A673 (cell line): ENCODE measurements around the gene NRM. TPM values are rescaled to one million over a fixed set of nuclear protein-coding genes. Genes with fewer than 3 reads are reported as not detected.
"Not testable (repeated sequence)": the region's sequence is repeated elsewhere in the genome, so short reads cannot be mapped to it uniquely, and the experiment has no call there.

Experiments
- BruUV-seq: library from RNA; stranded (reverse); fragments of 400-500 nt; replicated peaks from 2 replicates; lab custom pipeline; 2021; lab: Mats Ljungman, UMichigan
- CTCF ChIA-PET: fragments of 300-600 bp; sonication (Branson Sonifier 250); formaldehyde crosslinking; loops from one replicate; lab custom pipeline; 2022; ENCODE audit warnings: antibody characterized with exemption; lab: Charles Lee
- POLR2A ChIA-PET: fragments of 300-600 bp; sonication (Branson Sonifier 250); formaldehyde crosslinking; loops from one replicate; lab custom pipeline; 2022; ENCODE audit warnings: antibody characterized with exemption; ENCODE audit not compliant: low non-redundant PET; lab: Charles Lee
- DNase-seq: peaks from one replicate; pipeline ENCODE4 v3.0.0-alpha.2; 2015; ENCODE audit warnings: low spot score
- H3K27ac ChIP-seq: fragments of 200-600 bp; sonication (generic); 2 replicates; pipeline ENCODE4 v1.5.1; 2016; ENCODE audit warnings: mixed run types, low read depth, mild to moderate bottlenecking, mixed read lengths, antibody characterized with exemption, low read length; ENCODE audit not compliant: poor library complexity, severe bottlenecking
- H3K27me3 ChIP-seq: fragments of 200-600 bp; sonication (generic); replicated peaks from 2 replicates; pipeline ENCODE4 v1.6.1; 2017; ENCODE audit warnings: mixed run types, low read depth, mild to moderate bottlenecking, mixed read lengths, antibody characterized with exemption, low read length; ENCODE audit not compliant: insufficient read depth, poor library complexity
- H3K36me3 ChIP-seq: fragments of 200-600 bp; sonication (generic); 2 replicates; pipeline ENCODE4 v1.6.1; 2016; ENCODE audit warnings: mixed run types, mild to moderate bottlenecking, mixed read lengths, antibody characterized with exemption, low read length; ENCODE audit not compliant: insufficient read depth, poor library complexity, severe bottlenecking
- H3K4me1 ChIP-seq: fragments of 200-600 bp; sonication (generic); 2 replicates; pipeline ENCODE4 v1.6.1; 2017; ENCODE audit warnings: mixed run types, mild to moderate bottlenecking, mixed read lengths, antibody characterized with exemption, low read length; ENCODE audit not compliant: insufficient read depth, poor library complexity, severe bottlenecking
- H3K4me3 ChIP-seq: fragments of 200-600 bp; sonication (generic); 2 replicates; pipeline ENCODE4 v1.5.1; 2016; ENCODE audit warnings: low read depth, mixed run types, mild to moderate bottlenecking, mixed read lengths, low read length; ENCODE audit not compliant: poor library complexity, severe bottlenecking
- H3K9me3 ChIP-seq: fragments of 200-600 bp; sonication (generic); 2 replicates; pipeline ENCODE4 v1.6.1; 2016; ENCODE audit warnings: mixed run types, low read depth, mild to moderate bottlenecking, mixed read lengths, antibody characterized with exemption, low read length; ENCODE audit not compliant: poor library complexity, severe bottlenecking
- CTCF ChIP-seq: fragments of 300-800, 200-600 bp; sonication (generic); conservative IDR thresholded peaks from 2 replicates; pipeline ENCODE4 v1.5.1; 2017; ENCODE audit warnings: low read depth, mild to moderate bottlenecking, antibody characterized with exemption, low read length, moderate library complexity, mixed read lengths
- EZH2 ChIP-seq: fragments of 200-600 bp; sonication (generic); IDR thresholded peaks from 2 replicates; pipeline ENCODE4 v1.6.1; 2017; ENCODE audit warnings: borderline replicate concordance, low read depth, mild to moderate bottlenecking, mixed read lengths, antibody characterized with exemption, low read length; ENCODE audit not compliant: poor library complexity, severe bottlenecking
- intact Hi-C: fragments of 100-400 bp; cut with micrococcal nuclease; formaldehyde crosslinking; loops from one replicate; pipeline ENCODE4 v1.10.0; 2022; ENCODE audit not compliant: unreplicated experiment
- total RNA-seq: library from RNA; stranded (reverse); gene quantifications from 2 replicates; pipeline ENCODE4 v1.2.3, GENCODE V29; 2021

Gene NRM
- total RNA-seq, 1 experiment from 2014 or later: 49.8 TPM

- H3K4me1 ChIP-seq: peaks cover 24% of the 10 kb centered on the region
- 0 out of 2 replicates have a peak, but pooled peaks have one; percentile 0 for TF ChIP-seq CTCF
- peak overlapping the region; percentile 50 for H3K4me3 ChIP-seq
- H3K36me3 ChIP-seq: peaks cover 39% of the 10 kb centered on the region
- DNase-seq, H3K27me3 ChIP-seq, H3K9me3 ChIP-seq, CTCF ChIA-PET: not testable (repeated sequence)
- TSS peak; percentile 40 for BruUV-seq
- POLR2A ChIA-PET: interaction anchor here (0.6 to 1.0 kb wide), 2 partner anchors 29 to 80 kb away, joined by 3 read pairs; no protein-coding TSS in a partner anchor
- H3K27ac ChIP-seq: peak overlapping the region; percentile 94
- intact Hi-C loops: loop anchor here (1.0 to 2.0 kb wide), 2 partner anchors 27 to 101 kb away; partner anchors contain the start of genes MRPS18B, NRM and PPP1R10
Observed at GRCh38 chr6:30717845-30718720, 27.3 kb upstream of the NRM start.

GRCh38 chr6:30717129-30717844 is 26.5 kb upstream of the NRM start, which contains the start of gene MDC1:
Gene MDC1 (minus strand): TSS chr6:30717281. CDS start chr6:30715175, 2,106 bp downstream.
- no TSS peak for BruUV-seq
- CTCF ChIA-PET: interaction anchor here (0.6 to 0.8 kb wide), 2 partner anchors 38 to 682 kb away, joined by 3 to 5 read pairs; no protein-coding TSS in a partner anchor

More at GRCh38 chr6:30717129-30717844, 26.5 kb upstream of the NRM start, which contains the start of gene MDC1:
- Histone ChIP-seq H3K9me3 (no peaks in the 10 kb centered on the region), H3K4me1 (peaks cover 19% of the 10 kb centered on the region), H3K27me3 (no peaks in the 10 kb centered on the region), H3K27ac (peak within 1 kb of the TSS; percentile 94), H3K4me3 (peak within 1 kb of the TSS; percentile 50), H3K36me3 (peaks cover 38% of the 10 kb centered on the region)
- POLR2A ChIA-PET: interaction anchor here (0.6 to 1.0 kb wide), 5 partner anchors 10 to 164 kb away, joined by 3 to 4 read pairs (median 3); no protein-coding TSS in a partner anchor
- TF ChIP-seq EZH2 (no peak), CTCF (peak; percentile 24; the same call in 1 of the 2 replicates)
- peak; percentile 100 for DNase-seq
- intact Hi-C loops: loop anchor here (1.0 to 2.0 kb wide), 2 partner anchors 26 to 100 kb away; partner anchors contain the start of genes MRPS18B, NRM and PPP1R10
